Urothelium cell line (cell line): ENCODE measurements around the gene ANO10.

Source experiments
- DNase-seq: peaks from one replicate; pipeline ENCODE4 v3.0.0; 2011; ENCODE audit warnings: low spot score, mixed read lengths
- FAIRE-seq: peaks from 2 replicates; lab custom pipeline; 2011; peaks lifted over from hg19 to GRCh38; lab: Jason Lieb, UNC

ANO10 gene

DNA sequence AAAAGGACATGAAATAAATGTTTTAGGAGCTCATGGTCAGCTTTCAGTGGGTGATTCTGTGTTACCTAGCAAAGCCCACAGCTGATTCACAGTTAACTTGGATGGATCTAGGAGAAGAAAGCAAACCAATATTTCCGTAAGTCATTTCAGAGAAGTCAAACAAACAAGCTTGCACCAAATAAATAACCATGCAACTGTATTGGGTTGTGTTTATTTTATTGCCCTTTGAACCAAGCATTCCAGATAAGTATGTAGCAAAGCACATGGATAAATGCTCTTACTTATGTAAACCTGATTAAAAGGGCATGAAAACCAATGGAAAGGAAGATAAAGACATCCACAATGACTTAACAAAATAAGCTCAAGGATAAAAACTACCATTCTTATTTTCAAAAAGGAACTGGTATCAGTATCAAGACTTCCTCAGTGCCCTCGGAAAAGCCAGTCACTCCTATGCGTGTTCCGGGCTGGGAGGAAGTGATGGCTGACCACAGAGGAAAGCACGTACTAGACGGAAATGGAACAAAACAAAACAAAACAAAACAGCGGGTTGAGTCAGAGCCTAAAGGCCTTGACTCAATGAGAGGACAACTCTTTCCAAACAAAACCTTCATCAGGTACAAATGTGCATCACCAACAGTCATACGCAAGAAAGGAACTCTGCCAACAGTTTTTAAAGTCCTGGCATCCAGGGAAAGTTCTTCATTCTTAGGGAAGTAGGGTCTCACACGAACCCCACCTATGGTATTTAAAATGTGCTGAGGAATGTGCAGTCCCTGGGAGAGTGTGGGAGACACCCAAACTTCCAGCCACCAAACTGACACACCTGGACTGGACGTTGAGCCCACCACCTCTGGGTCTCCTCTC, 232.2 kb downstream of the ANO10 start:
- no peak for DNase-seq
- no peak for FAIRE-seq

DNA sequence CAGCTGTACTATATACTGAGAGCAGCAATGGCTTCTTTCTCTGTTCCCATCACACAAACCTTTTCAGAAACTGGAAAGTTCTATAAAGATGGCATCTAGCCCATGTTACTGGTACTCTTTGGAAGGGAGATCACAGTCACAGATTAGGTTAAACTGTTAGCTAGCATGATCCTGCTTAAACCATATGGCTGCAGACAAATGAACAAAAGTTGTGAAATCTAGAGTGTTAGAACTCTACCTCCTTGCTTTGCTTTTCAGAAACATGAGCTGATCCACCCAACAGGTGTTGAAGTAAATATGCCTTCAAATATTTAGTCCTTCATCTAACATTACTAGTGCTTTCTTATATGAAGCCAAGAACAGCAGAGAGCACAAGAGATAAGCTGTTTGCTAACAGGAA, 232.9 kb downstream of the ANO10 start:
- DNase-seq: no peak
- no peak for FAIRE-seq

DNA sequence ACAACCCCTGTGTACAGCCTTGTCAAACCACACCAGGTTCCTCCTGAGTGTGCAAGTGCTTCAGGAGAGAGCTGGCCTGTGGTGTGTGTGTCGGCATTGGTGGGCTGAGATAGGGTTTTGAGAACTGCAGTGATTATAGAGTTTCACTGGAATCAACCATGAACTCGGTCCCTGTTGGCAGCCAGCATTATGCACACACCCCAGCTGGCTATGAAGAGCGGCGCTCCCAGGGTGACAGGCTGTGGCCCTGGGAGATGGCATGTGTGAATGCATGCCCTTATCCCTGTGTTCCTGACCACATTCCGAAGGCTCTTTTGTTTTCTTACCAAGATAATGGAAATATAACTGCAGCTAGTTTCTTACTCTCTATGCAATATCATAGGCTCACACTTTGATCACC, 233.6 kb downstream of the ANO10 start:
- no peak for DNase-seq
- no peak for FAIRE-seq

DNA sequence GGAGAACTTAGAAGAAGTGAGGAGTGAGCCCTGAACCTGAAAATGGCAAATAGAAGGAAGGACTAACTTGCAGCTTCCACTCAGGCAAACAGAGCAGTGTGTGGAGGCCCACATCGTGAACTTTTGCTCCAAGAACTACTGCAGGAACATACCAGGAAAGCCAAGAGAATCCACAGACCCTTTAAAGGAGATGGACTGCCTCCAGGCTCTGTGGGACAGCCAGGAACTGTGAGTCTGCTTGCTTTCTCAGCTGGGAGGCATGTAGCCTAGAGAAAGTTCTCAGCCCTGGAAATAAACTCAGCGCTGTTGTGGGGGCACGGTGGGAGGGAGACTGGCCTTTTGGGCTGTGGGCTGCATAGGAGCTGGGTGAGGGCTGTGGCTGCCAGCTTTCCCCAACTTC, 242.5 kb downstream of the ANO10 start:
- no peak for FAIRE-seq
- DNase-seq: no peak

DNA sequence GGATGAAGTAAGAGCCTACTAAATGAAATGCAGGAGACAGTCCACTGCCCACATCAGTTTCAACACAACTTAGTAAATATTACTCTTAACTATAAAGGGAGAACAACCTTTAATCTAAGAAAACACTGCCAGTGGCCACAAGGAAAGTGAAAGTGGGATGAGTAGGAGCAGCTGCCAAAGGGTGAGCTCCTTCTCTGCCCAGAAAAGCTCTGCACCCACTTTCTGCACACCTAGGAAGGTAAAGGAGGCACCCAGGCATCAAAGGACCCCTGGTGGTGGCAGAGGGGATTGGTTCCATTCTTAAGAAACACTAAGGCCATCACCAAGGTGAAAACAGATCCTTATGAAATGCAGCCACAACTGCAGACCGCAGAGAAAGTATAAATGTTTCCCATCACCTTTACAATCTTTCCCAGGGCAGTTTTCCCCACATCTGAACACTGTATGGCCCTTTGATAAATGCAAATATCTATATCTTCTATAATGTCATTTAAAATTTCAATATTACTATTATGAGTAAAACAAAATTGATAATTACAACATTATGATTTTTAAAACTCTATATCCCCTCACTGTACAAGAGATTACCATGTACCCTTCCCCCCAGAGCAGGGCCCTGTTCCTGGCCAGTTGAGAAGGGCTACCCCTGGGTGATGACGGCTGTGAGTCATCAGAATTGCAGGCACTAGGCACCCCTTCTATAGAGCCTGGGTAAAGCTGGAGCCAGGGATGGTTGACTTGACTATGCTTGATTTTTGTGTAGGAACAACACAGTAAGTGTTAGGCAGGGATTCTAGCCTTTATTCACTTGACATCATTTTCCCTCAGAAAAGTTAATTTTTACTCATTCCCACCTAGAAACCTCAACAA, 243.5 kb downstream of the ANO10 start:
- FAIRE-seq: no peak
- peak; percentile 49 for DNase-seq

DNA sequence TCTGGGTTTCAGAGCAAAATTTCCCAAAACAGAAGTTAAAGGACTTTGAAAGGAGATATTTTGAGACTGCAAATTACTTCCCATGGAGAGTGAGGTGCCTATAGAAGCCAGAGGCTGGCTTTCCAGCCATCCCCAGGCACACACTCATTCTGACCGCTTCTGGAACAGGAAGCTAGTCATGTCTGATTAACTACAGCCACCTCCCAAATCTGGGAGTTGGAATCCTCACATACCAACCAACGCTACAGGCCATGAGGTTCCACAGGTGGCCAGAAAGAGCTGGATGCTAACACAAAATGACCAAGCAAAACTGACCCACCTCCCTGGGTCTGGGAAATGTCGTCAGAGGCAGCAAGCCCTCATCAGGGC, 248.3 kb downstream of the ANO10 start:
- FAIRE-seq (no peak), DNase-seq (no peak)

DNA sequence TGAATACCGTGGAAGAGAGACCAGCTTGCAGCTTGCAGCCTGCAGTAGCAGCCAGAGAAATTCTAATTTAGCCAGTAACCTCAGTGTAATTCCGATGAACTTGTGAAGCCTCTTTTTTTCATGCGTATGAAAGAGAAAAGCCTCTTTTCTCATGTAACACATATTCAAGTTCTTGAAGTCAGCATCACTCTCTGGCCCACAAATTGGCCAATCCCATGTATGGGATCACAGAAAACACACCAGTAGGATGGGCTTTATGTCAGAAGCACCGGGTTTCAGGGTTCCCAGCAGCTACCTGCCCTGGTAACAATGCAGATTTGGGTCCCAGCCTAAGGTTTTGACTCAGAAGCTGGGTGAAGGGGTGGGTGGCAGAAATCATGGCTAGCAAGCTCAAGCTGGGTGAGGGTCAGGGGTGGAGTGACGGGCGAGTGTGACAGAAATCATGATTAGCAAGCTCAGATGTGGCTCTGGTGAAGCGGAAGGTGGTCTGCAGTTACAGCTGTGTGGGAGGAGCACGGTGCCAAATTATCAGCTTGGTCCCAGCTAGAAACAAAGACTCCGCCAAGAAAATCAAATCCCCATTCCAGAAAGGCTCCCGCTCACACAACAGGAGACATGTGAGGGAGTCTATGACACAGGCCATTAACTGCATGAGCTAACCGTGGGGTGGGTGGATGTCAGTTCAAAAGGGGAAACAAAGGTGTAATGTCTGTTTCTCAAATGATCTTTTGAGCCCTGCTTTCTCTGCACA, 248.8 kb downstream of the ANO10 start:
- DNase-seq: no peak
- FAIRE-seq: no peak

DNA sequence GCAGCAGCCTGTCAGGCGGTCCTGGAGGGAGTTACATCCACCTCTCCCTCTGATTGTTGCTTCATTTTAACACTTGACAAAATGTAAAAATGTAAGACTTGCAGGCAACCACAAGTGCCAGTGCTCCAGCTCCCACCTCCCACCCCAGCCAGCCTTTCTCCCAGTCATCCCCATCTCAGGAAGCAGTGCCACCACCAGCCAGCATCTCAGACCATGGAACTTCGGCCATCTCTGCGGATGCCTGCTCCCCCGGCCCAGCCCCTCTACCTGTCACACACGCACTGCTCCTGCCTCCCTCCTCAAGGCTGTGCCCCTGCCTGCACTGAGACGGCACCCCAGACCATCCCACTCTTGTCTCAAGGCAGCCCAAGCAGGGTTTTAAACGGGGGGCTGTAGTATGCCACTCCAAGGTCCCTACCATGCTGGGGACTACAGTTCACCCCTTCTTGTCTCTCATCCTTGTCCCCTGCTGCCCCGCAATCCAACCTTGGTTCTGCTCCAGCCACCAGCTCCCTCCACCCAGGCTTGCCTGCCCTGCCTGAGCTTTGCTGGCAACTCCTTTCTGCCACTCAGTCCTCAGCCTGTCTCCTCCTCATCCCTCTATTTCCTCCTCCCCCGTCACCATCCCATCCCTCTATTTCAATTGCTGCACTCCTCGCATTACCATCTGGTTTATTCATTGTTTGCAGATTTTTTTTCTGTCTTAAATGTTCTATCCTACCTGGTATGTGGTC, 249.6 kb downstream of the ANO10 start:
- FAIRE-seq (no peak), DNase-seq (no peak)

DNA sequence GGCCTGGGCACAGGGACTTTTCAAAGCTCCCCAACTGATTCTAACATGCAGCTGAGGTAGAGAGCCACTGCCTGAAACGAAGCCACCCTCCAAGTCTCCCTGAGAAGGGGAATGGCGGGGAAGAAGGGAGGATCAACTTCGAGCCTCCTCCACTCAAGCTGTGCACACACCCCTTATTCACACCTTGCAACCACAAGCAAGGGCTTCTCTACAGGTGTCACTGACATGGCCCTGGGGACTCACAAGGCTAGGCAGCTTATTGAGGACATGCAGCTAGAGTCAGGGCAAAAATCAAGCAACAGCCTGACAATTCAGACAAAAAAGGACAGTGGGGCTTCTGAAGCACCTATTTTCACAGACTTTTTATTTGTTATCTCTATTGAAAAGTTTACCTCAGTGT, 250.3 kb downstream of the ANO10 start:
- DNase-seq (no peak), FAIRE-seq (no peak)

DNA sequence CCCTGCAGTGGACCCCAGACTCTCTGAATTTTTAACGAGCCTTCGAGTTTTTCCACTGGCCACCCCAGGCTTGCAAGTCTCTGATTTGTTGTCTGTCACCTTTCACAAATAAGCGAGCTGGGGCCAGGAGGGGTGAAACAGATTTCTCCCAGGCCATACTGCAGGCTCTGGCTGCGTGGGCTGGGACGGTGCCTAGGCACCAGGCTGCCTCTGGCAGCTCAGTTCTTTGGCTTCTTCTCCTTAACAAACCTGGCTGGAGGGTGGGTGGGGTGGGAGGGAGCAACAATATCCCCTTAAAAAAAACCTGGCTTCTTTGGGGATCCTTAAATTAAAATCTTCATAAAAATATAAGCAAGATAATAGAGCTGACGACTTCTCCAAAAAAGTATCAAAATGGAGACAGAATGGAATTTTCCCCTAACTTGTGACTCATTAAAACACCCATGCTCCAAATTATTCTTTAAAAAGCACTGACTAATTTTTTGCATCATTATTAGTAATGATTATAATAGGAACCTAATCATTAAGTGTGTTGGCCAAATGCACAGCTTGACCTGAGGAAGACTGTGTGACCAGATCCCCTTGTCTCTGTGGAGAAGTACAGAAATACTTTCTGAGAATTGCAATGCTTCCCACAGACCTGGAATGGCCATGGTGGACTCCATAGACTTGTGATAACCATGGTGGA, 251.4 kb downstream of the ANO10 start:
- DNase-seq (no peak), FAIRE-seq (no peak)

DNA sequence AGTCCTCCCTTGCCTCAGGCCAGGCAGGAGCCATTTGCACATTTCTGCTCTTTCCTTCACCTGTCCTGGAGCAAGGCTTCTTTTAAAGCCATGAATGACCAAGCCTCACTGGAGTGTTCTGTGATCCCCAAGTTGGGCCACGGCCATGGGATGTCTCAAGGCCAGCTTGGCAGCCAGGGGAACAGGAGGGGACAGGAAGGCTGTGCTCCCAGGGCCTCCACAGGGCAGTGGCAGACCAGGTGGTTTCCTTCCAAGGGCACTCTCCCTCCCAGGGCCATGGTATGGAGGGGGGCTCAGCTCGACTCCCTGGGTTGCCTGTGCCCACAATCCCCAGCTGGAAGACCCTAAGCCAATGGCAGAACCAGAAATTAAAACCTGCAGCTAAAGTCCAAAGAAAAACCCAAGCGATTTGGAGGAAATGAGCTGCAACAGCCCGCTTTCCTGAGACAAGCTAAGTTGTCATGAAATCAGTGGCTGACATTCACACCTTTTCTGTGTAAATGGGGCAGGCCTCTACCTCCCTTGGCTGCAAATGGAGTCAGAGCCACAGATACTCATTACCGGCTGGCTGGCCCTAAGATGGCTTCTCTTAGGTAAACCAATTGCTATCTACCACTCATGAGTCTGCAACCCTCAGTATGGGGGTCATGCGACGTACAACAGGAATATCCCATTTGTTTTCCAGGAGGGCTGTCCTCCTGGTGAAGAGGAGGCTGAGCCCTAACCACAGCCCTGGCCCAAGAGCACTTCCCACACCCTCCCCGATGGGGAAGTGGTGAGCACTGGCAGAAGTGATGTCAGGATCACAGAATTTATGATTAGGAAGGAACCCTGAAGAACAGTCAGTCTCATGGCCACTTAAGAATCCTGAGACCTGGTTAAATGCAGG, 252.2 kb downstream of the ANO10 start:
- FAIRE-seq (no peak), DNase-seq (no peak)

DNA sequence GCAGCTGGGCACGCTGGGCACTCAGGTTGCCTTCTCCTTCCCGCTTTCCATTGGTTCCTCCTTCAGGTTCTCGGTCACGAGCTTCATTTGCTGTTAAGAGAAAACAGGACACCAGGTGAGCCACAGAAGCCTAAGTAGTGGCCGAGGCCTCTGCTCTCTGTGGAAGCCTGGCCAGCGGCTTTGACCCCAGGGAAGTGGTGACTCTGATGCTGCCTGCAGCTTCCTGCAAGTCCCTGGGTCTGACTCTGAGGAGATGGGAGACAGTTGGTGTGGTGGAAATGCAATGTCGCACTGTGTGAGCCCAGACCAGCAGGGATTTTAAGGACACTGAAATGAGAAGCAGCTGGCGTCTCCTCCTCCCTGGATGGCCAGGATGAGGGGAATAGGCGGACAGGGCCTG, 254.9 kb downstream of the ANO10 start:
- DNase-seq (no peak), FAIRE-seq (no peak)

DNA sequence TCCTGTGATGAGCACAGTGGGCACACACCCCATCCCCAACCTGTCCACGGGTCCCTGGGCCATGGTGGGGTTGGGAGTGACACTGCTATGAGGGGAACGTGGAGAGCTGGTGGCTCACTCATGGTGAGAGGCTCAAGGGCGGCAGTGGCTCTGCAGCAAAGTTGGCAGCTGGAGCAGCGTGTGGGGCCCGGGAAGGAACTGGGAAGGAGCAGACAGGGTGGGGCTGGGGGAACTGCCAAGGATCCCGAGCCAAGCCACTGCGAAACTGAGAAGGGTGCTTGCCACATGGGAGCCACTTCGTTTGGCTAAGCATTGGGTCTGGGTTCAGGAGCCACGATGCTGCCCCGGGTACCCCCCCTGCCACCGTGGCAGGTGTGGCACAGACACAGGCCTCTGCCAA, 255.3 kb downstream of the ANO10 start:
- FAIRE-seq (no peak), DNase-seq (no peak)

DNA sequence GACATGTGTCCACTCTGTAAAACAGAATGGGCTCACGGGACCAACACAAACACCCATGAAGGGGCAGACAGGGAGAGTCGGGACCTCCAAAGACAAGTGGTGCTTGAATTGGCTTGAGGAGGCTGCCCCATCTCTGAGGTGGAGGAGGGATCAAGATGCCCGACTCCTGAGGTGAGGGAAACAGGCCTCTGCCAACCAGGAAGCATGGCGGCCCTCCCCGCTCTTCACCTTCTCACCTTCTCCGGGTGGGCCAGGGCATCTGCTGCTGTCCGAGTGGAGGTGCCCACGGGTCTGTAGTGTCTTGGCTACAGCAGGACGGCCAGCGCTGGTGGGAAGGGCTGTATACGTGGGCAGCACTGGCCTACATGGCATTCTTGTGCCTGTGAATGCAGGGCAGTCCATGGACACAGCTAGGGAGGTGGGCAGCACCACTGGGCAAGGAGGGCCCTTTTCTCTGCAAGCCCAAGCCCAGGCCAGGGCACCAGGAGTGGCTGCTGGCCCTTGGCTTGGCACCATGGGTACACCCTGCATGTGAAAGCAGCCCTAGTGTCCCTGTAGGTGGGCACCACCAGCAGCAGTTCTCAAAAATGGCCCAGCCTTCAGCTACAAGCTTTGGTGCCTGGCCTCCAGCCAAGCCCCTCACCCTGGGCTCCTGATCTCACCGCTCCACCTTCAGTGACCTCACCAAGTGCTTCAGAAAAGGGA, 256.1 kb downstream of the ANO10 start:
- no peak for FAIRE-seq
- no peak for DNase-seq

DNA sequence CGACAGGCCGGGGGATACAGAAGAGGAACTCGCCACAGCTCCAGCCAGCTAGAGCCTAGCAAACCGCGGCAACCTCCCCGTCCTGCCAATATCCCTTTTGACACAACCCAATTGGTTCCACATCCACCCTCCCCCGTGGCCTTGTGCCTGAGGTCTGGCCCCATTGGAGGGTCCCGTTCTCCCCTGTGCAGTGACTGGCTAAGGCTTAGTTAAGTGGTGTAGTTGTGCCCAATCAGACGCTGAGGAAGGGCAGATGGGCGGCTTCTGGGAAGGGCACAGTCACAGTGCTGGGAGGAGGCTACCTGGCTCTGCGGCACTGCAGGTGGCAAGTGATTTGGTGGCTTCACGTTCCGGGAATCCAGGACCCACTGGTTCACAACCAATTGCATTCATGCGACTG, 256.9 kb downstream of the ANO10 start:
- FAIRE-seq: no peak
- DNase-seq: no peak

DNA sequence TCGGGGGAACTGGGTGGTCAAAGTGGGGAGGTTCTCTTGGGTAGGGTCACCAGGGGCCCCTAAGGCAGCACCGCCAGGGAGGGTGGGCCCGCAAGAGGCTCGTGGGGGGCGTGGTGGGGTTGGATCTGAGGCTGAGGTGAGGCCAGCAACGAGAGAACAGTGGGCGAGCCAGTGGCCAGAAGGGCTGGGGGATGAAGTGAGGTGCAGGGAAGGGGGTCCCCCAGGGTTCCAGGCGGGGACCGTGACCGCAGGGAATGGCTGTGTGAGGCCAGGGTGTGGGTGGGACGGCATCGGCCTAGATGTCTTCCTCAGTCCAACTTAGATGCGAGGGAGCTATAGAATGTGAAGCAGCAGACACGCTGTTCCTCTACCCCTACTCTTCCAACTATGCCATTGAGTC, 257.3 kb downstream of the ANO10 start:
- DNase-seq: no peak
- FAIRE-seq: no peak

DNA sequence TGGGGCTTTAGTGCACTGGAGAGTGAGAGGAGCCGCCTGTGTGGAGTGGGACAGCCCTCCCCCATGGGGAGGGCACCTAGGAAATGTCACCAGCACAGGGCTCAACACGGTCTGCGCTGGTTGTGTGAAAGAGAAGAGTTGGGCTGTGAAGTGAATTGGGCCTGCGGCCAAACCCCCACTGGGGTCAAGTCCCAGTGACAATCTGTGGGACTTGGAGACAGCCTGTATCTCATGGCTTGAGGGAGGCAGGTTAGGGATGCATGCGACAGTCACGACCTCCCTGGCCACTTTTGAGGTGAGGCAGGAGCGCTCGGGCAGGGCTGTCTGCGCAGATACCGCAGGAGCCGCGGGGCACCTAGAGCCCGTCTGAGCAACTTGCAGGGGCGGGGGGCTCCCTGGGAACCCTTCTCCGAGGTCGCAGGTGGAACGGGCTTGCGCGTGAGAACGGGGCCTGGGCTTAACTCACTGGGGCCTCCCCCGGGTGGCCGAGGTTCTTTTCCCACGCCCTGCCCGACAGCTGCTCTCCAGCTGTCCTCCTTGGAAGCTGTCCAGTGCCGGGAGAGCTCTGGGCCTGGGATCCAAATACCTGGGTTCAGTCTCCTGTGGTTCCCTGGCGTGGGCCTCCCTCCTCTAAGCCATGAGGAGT, 258.1 kb downstream of the ANO10 start:
- DNase-seq (no peak), FAIRE-seq (no peak)

DNA sequence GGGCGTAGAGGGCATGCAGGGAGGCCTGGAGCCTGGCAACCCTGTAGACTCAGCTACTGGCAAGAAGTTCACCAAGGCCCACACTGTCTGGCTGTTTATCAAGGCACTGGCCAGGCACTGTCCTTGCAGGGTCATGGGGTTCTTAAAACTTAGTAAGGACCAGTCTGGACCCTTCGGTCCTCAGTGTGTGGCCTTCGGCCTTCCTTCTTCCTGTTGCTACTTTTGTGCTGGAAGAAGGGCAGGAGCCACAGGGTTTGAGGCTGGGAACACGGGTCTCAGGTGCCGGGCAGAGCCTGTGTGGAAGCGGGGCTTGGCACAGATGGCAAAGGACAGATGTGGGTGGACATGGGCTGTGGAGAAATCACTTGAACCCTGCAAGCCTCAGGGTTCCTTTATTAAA, 258.9 kb downstream of the ANO10 start:
- FAIRE-seq: no peak
- DNase-seq: no peak
